DND-41 (cell line): Measurements from ENCODE around the gene NAIF1.

Experiments
- ATAC-seq: fragments of 200-7000 bp; cut with Tn5 transposase; 3 replicates; pipeline ENCODE4 v1.9.1; 2021; ENCODE audit warnings: low read depth; ENCODE audit not compliant: insufficient read depth
- DNase-seq: peaks from one replicate; pipeline ENCODE4 v3.0.0-alpha.2; 2020
- H2AFZ ChIP-seq: 2 replicates; pipeline ENCODE4 v1.6.0; 2012; ENCODE audit warnings: low read depth, low read length
- H3K27ac ChIP-seq: 2 replicates; pipeline ENCODE4 v1.5.1; 2012; ENCODE audit warnings: low read length, inconsistent platforms
- H3K27me3 ChIP-seq: fragments of 200-600 bp; sonication (generic); 2 replicates; pipeline ENCODE4 v1.6.0; 2012; ENCODE audit warnings: low read length, mild to moderate bottlenecking, inconsistent platforms; ENCODE audit not compliant: insufficient read depth, poor library complexity
- H3K36me3 ChIP-seq: 2 replicates; pipeline ENCODE4 v1.5.1; 2012; ENCODE audit warnings: low read length, inconsistent platforms; ENCODE audit not compliant: insufficient read depth
- H3K4me1 ChIP-seq: 2 replicates; pipeline ENCODE4 v1.5.1; 2012; ENCODE audit warnings: mild to moderate bottlenecking, low read length; ENCODE audit not compliant: insufficient read depth
- H3K4me2 ChIP-seq: 2 replicates; pipeline ENCODE4 v1.6.0; 2012; ENCODE audit warnings: mild to moderate bottlenecking, moderate library complexity, low read length, inconsistent platforms; ENCODE audit not compliant: insufficient read depth
- H3K4me3 ChIP-seq, 2 experiments: fragments of 200-600 bp in 1 of 2; shearing (Covaris generic) in 1 of 2; 2 replicates each; pipeline ENCODE4 v1.5.1; 2012 to 2016; ENCODE audit warnings: inconsistent platforms in 2 of 2, low read length in 2 of 2, mild to moderate bottlenecking in 2 of 2, low read depth in 1 of 2, moderate library complexity in 1 of 2
- H3K79me2 ChIP-seq: 2 replicates; pipeline ENCODE4 v1.6.0; 2012; ENCODE audit warnings: low read length, inconsistent platforms; ENCODE audit not compliant: insufficient read depth
- H3K9ac ChIP-seq: 2 replicates; pipeline ENCODE4 v1.6.0; 2012; ENCODE audit warnings: low read depth, mild to moderate bottlenecking, inconsistent platforms, low read length, moderate library complexity
- H3K9me3 ChIP-seq: 2 replicates; pipeline ENCODE4 v1.5.1; 2012; ENCODE audit warnings: low read length, moderate library complexity, mild to moderate bottlenecking, inconsistent platforms; ENCODE audit not compliant: insufficient read depth, severe bottlenecking
- H4K20me1 ChIP-seq: 2 replicates; pipeline ENCODE4 v1.6.0; 2012; ENCODE audit warnings: low read length; ENCODE audit not compliant: insufficient read depth
- EZH2 ChIP-seq: IDR thresholded peaks from 3 replicates; pipeline ENCODE4 v1.6.1; 2012; ENCODE audit warnings: borderline replicate concordance, low read depth, mild to moderate bottlenecking, moderate library complexity, low read length, inconsistent platforms; ENCODE audit not compliant: severe bottlenecking
- TF ChIP-seq, protein P1 (sequence below): IDR thresholded peaks from 2 replicates; pipeline ENCODE4 v1.5.1; 2012; ENCODE audit warnings: borderline replicate concordance, low read length, moderate library complexity, mild to moderate bottlenecking; ENCODE audit not compliant: poor library complexity, severe bottlenecking; ENCODE audit errors: extremely low read depth

Gene NAIF1

DNA sequence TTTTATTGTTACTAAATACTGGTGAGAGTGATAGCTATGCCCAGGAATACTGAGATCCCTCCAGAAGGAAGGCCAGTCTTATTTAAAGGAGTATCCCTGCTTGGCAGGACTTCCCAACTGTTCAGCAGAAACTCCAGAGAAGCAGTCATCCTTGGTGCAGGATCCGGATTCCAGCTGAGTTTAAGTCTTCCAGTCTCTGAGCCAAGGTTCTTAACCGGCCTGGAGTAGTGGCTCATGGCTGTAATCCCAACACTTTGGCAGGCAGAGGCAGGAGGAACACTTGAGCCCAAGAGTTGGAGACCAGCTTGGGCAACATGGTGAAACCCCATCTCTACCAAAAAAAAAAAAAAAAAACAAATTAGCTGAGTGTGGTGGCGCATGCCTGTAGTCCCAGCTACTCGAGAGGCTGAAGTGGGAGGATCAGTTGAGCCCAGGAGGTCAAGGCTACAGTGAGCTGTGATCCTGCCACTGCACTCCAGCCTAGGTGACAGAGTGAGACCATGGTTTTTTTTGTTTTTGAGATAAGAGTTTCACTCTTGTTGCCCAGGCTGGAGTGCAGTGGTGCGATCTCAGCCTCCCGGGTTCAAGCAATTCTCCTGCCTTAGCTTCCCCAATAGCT, 7.6 kb downstream of the NAIF1 start:
- Histone ChIP-seq H2AFZ (no peak overlapping the region), H3K4me1 (no peaks in the 10 kb centered on the region), H3K9me3 (no peaks in the 10 kb centered on the region), H3K27me3 (no peaks in the 10 kb centered on the region), H3K36me3 (peaks cover 24% of the 10 kb centered on the region), H3K9ac (no peak overlapping the region), H3K79me2 (0 out of 2 replicates have a peak, but pooled peaks cover 2% of the 10 kb centered on the region), H3K4me3 (no peak overlapping the region), H3K4me2 (no peak overlapping the region), H3K27ac (no peak overlapping the region), H4K20me1 (no peaks in the 10 kb centered on the region)
- DNase-seq (no peak), ATAC-seq (no peak)
- no peak for TF ChIP-seq EZH2
- TF ChIP-seq, protein P1, sequence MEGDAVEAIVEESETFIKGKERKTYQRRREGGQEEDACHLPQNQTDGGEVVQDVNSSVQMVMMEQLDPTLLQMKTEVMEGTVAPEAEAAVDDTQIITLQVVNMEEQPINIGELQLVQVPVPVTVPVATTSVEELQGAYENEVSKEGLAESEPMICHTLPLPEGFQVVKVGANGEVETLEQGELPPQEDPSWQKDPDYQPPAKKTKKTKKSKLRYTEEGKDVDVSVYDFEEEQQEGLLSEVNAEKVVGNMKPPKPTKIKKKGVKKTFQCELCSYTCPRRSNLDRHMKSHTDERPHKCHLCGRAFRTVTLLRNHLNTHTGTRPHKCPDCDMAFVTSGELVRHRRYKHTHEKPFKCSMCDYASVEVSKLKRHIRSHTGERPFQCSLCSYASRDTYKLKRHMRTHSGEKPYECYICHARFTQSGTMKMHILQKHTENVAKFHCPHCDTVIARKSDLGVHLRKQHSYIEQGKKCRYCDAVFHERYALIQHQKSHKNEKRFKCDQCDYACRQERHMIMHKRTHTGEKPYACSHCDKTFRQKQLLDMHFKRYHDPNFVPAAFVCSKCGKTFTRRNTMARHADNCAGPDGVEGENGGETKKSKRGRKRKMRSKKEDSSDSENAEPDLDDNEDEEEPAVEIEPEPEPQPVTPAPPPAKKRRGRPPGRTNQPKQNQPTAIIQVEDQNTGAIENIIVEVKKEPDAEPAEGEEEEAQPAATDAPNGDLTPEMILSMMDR: no peak

DNA sequence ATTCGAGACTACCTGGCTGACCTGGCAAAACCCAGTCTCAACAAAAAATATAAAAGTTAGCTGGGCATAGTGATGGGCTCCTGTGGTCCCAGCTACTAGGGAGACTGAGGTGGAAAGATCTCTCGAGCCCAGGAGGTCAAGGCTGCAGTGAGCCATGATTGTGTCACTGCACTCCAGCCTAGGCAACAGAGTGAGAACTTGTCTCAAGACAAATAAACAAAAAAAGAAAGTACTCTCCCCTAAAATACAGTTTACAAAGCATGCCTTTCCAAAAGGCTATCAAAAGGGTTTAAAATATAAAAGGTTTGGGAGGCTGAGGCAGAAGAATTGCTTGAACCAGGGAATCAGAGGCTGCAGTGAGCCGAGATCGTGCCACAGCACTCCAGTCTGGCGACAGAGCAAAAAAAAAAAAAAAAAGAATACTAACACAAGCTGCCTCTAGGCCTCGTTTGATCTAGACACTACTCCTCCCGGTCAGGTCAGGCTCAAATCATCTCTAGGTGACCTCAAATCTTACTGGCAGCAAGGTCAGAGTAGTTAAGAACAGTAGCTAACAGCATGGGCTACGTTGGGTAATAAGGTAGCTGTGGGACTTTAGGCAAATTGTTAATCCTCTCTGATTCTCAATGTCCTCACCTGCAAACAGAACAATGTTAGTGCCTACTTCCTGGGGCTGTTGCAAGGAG, 9.3 kb downstream of the NAIF1 start:
- TF ChIP-seq, protein P1: no peak
- TF ChIP-seq EZH2: no peak
- Histone ChIP-seq H3K9me3 (no peaks in the 10 kb centered on the region), H3K27me3 (no peaks in the 10 kb centered on the region), H3K27ac (no peak overlapping the region), H3K4me3 (no peak overlapping the region), H3K9ac (no peak overlapping the region), H3K4me1 (no peaks in the 10 kb centered on the region), H2AFZ (no peak overlapping the region), H3K79me2 (no peaks in the 10 kb centered on the region), H3K4me2 (no peak overlapping the region), H4K20me1 (no peaks in the 10 kb centered on the region), H3K36me3 (peaks cover 14% of the 10 kb centered on the region)
- ATAC-seq (no peak), DNase-seq (no peak)

DNA sequence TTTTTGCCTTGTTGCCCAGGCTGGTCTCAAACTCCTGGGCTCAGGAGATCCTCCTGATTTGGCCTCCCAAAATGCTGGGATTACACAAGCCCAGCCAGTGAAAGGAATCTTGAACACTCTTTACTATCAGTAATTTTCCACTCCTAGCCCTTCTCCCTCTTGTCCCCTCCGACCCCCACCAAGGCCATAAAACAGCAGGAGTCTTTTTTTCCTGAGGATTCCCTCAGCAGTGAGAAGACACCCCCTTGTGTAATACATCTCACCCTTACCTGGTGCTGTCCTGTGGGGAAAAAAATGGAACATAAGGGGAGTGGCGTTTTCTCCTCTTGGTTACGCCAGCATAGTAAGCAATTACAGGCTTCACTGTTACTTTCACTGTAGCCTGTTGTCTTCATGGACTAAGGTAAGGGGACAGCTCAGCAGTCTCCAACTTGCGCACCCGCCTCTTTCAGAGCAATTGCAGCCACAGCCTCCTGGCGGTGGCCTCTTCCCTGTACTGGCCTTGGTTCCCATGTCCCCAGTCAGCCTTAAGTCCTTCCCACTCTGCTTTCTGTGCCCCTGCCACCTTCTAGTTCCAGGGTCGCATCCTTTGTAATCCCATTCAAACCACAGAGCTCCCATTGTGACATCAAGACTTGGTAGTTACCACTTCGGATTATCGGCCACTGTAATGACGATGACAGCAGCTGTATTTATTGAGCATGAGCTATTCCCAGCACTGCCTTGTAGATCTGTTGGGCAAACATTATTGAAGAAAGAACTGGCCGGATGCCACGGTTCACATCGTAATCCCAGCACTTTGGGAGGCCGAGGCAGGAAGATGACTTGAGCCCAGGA, 10.0 kb downstream of the NAIF1 start:
- Histone ChIP-seq H2AFZ (no peak overlapping the region), H3K27ac (no peak overlapping the region), H4K20me1 (no peaks in the 10 kb centered on the region), H3K79me2 (no peaks in the 10 kb centered on the region), H3K27me3 (no peaks in the 10 kb centered on the region), H3K9me3 (no peaks in the 10 kb centered on the region), H3K9ac (no peak overlapping the region), H3K36me3 (peaks cover 6% of the 10 kb centered on the region; the same call in 1 of the 2 replicates), H3K4me1 (no peaks in the 10 kb centered on the region), H3K4me2 (no peak overlapping the region), H3K4me3 (no peak overlapping the region)
- TF ChIP-seq EZH2: no peak
- TF ChIP-seq, protein P1: no peak
- DNase-seq (no peak), ATAC-seq (no peak)
